Ovary (tissue), 3 donors: ENCODE results near the gene FAM217A.

Source experiments
- POLR2A ChIP-seq: fragments of 450-650 bp; IDR thresholded peaks from one replicate; pipeline ENCODE4 v1.6.1; 2017; ENCODE audit warnings: antibody characterized with exemption, mild to moderate bottlenecking, moderate library complexity
- TF ChIP-seq, protein P1 (sequence below), 3 donors: fragments of 450-650 bp in 2 of 3; fragments of 200-600 bp in 1 of 3; IDR thresholded peaks; one replicate each; pipeline versions ENCODE4 v1.5.1 to v1.8.0; 2016 to 2022; ENCODE audit warnings: antibody characterized with exemption in 3 of 3, mild to moderate bottlenecking in 1 of 3
- donor health status: DM: no; HTN: no; CAD: no.

- TF ChIP-seq, protein P1, sequence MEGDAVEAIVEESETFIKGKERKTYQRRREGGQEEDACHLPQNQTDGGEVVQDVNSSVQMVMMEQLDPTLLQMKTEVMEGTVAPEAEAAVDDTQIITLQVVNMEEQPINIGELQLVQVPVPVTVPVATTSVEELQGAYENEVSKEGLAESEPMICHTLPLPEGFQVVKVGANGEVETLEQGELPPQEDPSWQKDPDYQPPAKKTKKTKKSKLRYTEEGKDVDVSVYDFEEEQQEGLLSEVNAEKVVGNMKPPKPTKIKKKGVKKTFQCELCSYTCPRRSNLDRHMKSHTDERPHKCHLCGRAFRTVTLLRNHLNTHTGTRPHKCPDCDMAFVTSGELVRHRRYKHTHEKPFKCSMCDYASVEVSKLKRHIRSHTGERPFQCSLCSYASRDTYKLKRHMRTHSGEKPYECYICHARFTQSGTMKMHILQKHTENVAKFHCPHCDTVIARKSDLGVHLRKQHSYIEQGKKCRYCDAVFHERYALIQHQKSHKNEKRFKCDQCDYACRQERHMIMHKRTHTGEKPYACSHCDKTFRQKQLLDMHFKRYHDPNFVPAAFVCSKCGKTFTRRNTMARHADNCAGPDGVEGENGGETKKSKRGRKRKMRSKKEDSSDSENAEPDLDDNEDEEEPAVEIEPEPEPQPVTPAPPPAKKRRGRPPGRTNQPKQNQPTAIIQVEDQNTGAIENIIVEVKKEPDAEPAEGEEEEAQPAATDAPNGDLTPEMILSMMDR (IDR thresholded peaks at IDR 0.05) = no peak
- no peak for TF ChIP-seq POLR2A
Measured at GRCh38 chr6:4028051-4028450, 50.9 kb downstream of the FAM217A start.
